Progenitor cell of endocrine pancreas (in vitro differentiated cells): ENCODE measurements around the gene CACNG3. TPM values are rescaled to one million over a fixed set of nuclear protein-coding genes. Genes with fewer than 3 reads are reported as not detected.

ENCODE experiments used
- DNase-seq: peaks from one replicate; pipeline ENCODE4 v3.0.0; 2021; ENCODE audit warnings: low spot score; ENCODE audit not compliant: unreplicated experiment
- H3K27ac Mint-ChIP-seq: 2 replicates; pipeline ENCODE4 v1.8.0; 2021; ENCODE audit warnings: mild to moderate bottlenecking, moderate library complexity, mixed read lengths
- H3K27me3 Mint-ChIP-seq: 2 replicates; pipeline ENCODE4 v1.8.0; 2021; ENCODE audit warnings: mixed read lengths
- H3K36me3 Mint-ChIP-seq: 2 replicates; pipeline ENCODE4 v1.8.0; 2022; ENCODE audit warnings: mixed read lengths; ENCODE audit not compliant: insufficient read depth
- H3K4me1 Mint-ChIP-seq: 2 replicates; pipeline ENCODE4 v1.8.0; 2021; ENCODE audit warnings: low read depth, mixed read lengths
- H3K4me3 Mint-ChIP-seq: 2 replicates; pipeline ENCODE4 v1.8.0; 2021; ENCODE audit warnings: low read depth, mild to moderate bottlenecking, moderate library complexity, mixed read lengths
- H3K9me3 Mint-ChIP-seq: 2 replicates; pipeline ENCODE4 v1.8.0; 2021; ENCODE audit warnings: low read depth, mixed read lengths
- CTCF ChIP-seq: fragments of 200-600 bp; sonication (generic); IDR thresholded peaks from one replicate; pipeline ENCODE4 v1.5.0; 2021; ENCODE audit warnings: antibody characterized with exemption, mild to moderate bottlenecking; ENCODE audit not compliant: unreplicated experiment
- long read RNA-seq: library from polyadenylated mRNA; unstranded; transcript quantifications from one replicate; pipeline ENCODE4 v2.0.0, GENCODE V29; 2020
- total RNA-seq: library from RNA; stranded (reverse); gene quantifications from 2 replicates; pipeline ENCODE4 v1.2.1, GENCODE V29; 2021

Gene CACNG3
- not detected in 2 replicates for total RNA-seq
- long read RNA-seq: 0 reads

- H3K27me3 Mint-ChIP-seq: peaks cover 87% of the 10 kb centered on the region
- peak; percentile 83 for DNase-seq
- no peak within 1 kb of the TSS for H3K27ac Mint-ChIP-seq
- H3K36me3 Mint-ChIP-seq: no peaks in the 10 kb centered on the region
- H3K9me3 Mint-ChIP-seq: no peaks in the 10 kb centered on the region
- peak within 1 kb of the TSS; percentile 34 for H3K4me3 Mint-ChIP-seq
- no peak for TF ChIP-seq CTCF
- peaks cover 6% of the 10 kb centered on the region for H3K4me1 Mint-ChIP-seq
These were observed at the start of gene CACNG3 for GRCh38 chr16:24255456-24256371. Gene CACNG3 (plus strand): TSS chr16:24256335. CDS start chr16:24256755, 420 bp downstream.

GRCh38 chr16:24206926-24207325, 49.2 kb upstream of the CACNG3 start:
- Mint-ChIP-seq H3K4me1 (no peaks in the 10 kb centered on the region), H3K27me3 (peaks cover 43% of the 10 kb centered on the region), H3K36me3 (no peaks in the 10 kb centered on the region), H3K27ac (no peak overlapping the region), H3K9me3 (peaks cover 3% of the 10 kb centered on the region), H3K4me3 (no peak overlapping the region)
- no peak for TF ChIP-seq CTCF
- DNase-seq: no peak

- no peaks in the 10 kb centered on the region for H3K9me3 Mint-ChIP-seq
- no peak overlapping the region for H3K27ac Mint-ChIP-seq
- H3K36me3 Mint-ChIP-seq: no peaks in the 10 kb centered on the region
- no peak overlapping the region for H3K4me3 Mint-ChIP-seq
- H3K4me1 Mint-ChIP-seq: no peaks in the 10 kb centered on the region
- no peak for TF ChIP-seq CTCF
- DNase-seq: no peak
- H3K27me3 Mint-ChIP-seq: peaks cover 39% of the 10 kb centered on the region
These were observed 47.4 kb upstream of the CACNG3 start for GRCh38 chr16:24208710-24209109.

- no peaks in the 10 kb centered on the region for H3K36me3 Mint-ChIP-seq
- H3K4me1 Mint-ChIP-seq: no peaks in the 10 kb centered on the region
- no peak for DNase-seq
- H3K27ac Mint-ChIP-seq: no peak overlapping the region
- H3K9me3 Mint-ChIP-seq: no peaks in the 10 kb centered on the region
- no peak overlapping the region for H3K4me3 Mint-ChIP-seq
- no peak for TF ChIP-seq CTCF
- H3K27me3 Mint-ChIP-seq: peaks cover 12% of the 10 kb centered on the region
These were observed 41.1 kb upstream of the CACNG3 start for GRCh38 chr16:24214992-24215391.

- H3K4me3 Mint-ChIP-seq: no peak overlapping the region
- H3K36me3 Mint-ChIP-seq: no peaks in the 10 kb centered on the region
- H3K9me3 Mint-ChIP-seq: no peaks in the 10 kb centered on the region
- DNase-seq: no peak
- H3K27ac Mint-ChIP-seq: no peak overlapping the region
- no peak for TF ChIP-seq CTCF
- H3K27me3 Mint-ChIP-seq: peaks cover 9% of the 10 kb centered on the region
- H3K4me1 Mint-ChIP-seq: no peaks in the 10 kb centered on the region
These were observed 39.2 kb upstream of the CACNG3 start for GRCh38 chr16:24216961-24217360.
